ENCODE measurements around the gene TUBA4A.
"Not testable (repeated sequence)": the region's sequence is repeated elsewhere in the genome, so short reads cannot be mapped to it uniquely, and the experiment has no call there.

TUBA4A gene

GRCh38 chr2:219210886-219211362 lies 42.8 kb downstream of the TUBA4A start:
- DNase-seq (ENCODE audit: low spot score) = no peak

DNA sequence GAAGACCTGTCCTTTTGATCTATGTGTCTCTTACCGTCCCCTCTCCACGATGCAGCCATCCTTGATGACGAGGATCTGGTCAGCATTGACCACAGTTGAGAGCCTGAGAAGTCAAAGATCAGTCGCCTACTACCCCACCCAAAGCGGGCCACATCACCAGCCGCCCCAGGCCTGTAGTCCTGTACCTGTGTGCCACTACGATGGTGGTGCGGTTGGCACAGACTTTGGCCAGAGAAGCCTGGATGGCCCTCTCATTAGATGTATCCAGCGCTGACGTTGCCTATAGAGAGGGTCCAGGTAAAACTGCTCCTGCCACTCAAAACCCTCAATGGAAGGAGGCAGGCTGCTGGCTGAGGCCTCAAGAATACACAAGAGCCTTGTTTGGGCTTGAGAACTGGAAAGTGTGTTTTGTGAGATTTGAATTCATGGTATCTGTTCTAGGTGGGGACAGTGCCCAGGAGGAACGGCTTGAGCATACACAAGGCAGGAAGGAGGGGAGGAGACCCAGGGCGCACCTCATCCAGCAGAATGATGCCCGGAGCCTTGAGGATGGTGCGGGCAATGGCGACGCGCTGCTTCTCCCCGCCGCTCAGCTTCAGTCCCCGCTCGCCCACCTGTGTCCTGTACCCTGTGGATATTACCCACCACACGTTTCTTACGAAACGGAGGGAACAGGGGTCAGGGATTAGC lies 43.4 kb downstream of the TUBA4A start:
- no peak for DNase-seq (ENCODE audit: low spot score)

DNA sequence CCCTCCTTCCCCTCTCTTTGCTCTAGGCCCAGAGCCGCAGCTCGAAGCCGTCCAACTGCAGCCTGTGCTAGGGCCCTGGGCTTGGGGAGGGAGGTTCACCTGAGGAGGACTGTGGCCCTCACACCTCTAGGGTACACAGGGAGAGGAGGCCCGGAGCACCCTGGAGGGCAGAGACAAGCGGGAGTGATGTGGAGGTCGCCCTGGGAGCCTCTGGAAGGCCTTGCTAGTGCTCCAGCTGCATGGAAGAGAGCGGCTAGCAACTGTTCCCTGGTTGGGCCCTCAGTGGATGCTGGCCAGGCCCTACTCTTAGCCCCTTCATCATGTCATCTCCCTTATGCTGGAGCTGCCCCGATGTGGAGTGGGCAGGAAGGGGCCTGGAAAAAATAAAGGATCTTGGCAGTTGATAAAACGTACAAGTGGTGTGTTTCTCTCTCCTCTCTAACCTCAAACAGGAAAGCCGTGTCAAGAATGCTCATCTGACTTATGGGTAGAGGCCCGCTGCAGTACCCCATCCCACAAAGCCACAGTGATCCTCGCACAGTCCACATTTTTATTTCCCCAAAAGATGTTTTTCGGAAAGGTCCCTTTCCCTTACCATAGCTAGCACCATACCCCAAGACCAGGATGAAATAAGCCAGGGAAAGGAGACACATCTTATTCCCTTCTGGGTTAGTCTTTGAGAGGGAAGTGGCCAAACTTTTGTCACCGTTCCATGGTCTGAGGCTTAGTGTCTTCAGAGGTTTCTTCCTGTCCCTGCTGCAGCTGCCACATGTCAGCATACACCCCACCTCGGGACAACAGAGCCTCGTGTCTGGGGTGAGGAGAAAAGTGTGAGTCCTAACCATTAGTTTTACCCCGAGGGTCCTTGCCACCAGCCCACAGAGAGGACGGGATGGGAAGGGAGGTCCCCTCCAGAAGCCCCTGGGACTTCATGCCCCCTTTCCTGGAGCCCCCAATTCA lies 44.2 kb downstream of the TUBA4A start:
- no peak for DNase-seq (ENCODE audit: low spot score)

GRCh38 chr2:219207884-219208740 lies 45.6 kb downstream of the TUBA4A start:
- no peak for DNase-seq (ENCODE audit: low spot score)

DNA sequence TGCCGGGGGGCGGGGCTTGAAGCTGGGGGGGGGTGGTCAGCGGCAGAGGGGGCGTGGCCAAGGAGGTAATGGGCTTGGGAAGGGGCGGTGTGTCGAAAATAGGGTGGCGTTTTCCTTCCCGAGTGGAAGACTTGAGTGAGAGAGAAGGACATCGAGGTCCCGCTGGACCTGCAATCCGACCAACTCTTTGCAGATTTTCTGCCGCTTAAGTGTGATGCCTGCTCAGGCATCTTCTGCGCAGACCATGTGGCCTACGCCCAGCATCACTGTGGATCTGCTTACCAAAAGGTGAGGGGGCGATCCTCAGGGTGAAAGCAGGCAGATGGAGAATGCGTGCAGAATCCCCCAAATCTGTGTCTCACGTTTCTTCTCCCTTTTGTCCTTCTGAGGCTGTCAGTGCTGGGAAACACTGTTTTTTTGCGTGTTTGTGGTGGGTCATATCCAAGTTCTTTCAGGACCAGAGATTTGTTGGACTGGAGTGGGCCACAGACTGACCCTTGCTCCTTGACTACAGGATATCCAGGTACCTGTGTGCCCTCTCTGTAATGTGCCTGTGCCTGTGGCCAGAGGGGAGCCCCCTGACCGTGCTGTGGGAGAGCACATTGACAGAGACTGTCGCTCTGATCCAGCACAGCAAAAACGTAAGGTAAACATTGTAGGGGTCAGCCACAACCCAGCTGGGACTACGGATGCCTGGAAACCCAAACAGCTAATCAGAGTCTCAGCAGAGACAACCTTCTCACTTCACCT lies 46.4 kb downstream of the TUBA4A start:
- DNase-seq (ENCODE audit: low spot score) = no peak

DNA sequence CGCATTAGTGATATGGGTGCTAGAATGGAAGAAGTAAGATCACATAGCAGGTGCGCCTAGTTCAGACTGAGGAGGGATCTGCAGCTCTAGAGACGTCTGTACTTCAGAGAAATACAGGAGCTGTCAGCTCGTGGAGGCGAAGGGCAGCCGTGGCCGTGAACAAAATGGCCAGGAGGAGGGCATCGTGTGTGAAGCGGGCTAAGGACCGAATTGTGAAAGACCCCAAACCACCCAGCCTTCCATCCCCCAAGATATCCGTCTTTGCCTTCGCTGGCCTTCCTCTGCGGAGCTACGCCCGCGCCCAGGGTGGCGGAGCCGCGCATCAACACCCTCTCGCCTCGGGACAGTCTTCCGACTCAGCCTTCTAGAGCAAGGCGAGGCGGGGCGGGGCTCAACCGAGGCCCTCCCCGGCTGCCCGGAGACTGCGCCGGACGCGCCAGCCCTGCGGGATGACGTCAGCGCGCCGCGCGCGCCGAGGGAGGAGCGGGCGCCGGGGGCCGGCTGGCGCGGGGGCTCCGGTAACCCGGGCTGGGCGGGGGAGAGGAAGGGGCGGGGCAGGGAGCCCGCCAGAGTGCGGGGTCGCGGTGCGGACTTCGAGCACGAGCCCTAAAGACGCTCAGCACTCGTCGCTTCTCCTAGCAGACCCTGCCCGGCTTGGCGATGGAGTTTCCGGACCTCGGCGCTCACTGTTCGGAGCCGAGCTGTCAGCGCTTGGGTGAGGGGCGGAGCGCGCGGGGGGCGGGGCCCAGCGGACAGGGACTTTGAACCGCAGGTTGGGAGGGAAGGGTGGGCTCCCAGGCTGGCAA lies 47.2 kb downstream of the TUBA4A start, which contains the start of gene ZFAND2B:
Gene ZFAND2B (plus strand): TSS at position 455 of the 806 bp plus-strand sequence. CDS start 206 bp downstream, at position 661.
- peak; percentile 97 for DNase-seq (ENCODE audit: low spot score)

DNA sequence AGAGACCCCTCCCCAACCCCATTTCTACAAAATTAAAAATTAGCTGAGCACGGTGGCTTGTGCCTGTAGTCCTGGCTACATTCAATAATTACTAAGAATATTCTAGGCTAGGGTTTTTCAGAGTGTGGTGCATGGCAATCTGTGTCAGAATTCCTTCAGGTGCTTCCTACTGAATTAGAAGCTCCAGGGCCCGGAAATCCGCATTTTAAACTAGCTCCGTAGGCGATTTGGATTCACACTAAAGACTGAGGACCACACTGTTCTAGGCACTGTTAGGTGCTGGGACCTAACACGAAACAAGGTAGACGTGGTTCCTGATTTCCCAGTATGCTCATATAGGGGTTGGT lies 47.8 kb downstream of the TUBA4A start:
- no peak for DNase-seq (ENCODE audit: low spot score)

DNA sequence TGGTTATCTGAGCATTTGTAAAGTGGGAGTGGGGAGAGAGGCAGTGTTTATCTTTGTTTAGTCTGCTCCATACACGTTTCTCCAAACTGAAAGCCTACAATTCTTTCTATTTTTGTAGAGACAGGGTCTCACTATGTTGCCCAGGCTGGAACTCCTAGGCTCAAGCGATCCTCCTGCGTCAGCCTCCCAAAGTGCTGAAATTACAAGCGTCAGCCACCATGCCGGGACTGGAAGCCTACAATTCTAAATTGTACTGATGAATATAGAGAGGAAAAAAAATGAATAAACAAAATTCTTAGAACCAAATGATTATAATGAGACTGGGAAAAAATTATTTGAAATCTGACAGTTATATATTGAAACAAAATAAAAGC lies 48.6 kb downstream of the TUBA4A start:
- no peak for DNase-seq (ENCODE audit: low spot score)

DNA sequence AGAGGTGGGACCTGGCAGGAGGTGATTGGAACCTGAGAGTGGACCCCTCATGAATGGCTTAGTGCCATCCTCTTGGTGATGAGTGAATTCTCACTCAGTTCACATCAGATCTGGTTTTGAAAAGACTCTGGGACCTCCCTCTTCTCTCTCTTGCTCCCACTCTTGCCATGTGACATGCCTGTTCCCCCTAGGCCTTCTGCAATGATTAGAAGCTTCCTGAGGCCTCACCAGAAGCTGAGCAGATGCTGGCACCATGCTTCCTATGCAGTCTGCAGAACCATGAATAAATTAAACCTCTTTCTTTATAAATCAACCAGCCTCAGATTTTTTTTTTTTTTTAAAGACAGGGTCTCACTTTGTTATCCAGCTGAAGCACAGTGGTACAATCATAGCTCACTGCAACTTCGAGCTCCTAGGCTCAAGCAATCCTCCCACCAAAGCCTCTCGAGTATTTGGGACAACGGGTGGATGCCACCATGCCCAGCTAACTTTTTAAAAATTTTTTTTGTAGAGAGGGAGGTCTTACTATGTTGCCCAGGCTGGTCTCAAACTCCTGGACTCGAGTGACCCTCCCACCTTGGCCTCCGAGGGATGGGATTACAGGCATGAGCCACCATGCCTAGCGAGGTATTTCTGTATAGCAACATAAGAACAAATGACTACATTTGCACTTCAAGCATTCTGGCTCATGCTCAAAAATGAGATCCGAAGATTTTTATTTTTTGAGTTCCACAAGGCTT lies 49.1 kb downstream of the TUBA4A start:
- no peak for DNase-seq (ENCODE audit: low spot score)

DNA sequence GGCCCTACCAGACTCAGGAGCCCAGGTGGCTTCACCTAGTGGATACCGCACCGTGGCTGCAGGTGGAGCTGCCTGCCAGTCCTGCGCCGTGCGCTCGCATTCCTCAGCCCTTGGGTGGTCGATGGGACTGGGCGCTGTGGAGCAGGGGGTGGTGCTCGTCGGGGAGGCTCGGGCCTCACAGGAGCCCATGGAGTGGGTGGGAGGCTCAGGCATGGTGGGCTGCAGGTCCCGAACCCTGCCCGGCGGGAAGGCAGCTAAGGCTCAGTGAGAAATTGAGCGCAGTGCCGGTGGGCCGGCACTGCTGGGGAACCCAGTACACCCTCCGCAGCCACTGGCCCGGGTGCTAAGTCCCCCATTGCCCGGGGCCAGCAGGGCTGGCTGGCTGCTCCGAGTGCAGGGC lies 52.4 kb downstream of the TUBA4A start:
- not testable (repeated sequence) for DNase-seq (ENCODE audit: low spot score)

DNA sequence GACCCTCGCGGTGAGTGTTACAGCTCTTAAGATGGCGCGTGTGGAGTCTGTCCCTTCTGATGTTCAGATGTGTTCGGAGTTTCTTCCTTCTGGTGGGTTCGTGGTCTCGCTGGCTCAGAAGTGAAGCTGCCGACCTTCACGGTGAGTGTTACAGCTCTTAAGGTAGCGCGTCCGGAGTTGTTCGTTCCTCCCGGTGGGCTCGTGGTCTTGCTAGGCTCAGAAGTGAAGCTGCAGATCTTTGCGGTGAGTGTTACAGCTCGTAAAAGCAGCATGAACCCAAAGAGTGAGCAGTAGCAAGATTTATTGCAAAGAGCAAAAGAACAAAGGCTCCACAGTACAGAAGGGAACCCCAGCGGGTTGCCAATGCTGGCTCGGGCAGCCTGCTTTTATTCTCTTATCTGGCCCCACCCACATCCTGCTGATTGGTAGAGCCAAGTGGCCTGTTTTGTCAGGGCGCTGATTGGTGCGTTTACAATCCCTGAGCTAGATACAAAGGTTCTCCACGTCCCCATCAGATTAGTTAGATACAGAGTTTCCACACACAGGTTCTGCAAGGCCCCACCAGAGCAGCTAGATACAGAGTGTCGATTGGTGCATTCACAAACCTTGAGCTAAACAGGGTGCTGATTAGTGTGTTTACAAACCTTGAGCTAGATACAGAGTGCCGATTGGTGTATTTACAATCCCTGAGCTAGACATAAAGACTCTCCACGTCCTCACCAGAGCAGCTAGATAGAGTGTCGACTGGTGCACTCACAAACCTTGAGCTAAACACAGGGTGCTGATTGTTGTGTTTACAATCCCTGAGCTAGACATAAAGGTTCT lies 53.0 kb downstream of the TUBA4A start:
- DNase-seq (ENCODE audit: low spot score) = not testable (repeated sequence)
